ENCODE data around the gene BICRAL.

The BICRAL gene

GRCh38 chr6:42779521-42779920, 2.3 kb upstream of the BICRAL start:
- H3K4me3 ChIP-seq (ENCODE audit: low read length), result no peak overlapping the region
- DNase-seq (ENCODE audit: low read depth), result no peak

GRCh38 chr6:42781546-42781795, 381 bp upstream of the BICRAL start:
- H3K4me3 ChIP-seq (ENCODE audit: low read length), result peak overlapping the region; percentile 78
- peak; percentile 33 for DNase-seq (ENCODE audit: low read depth)
- TF ChIP-seq CTCF (conservative IDR thresholded peaks at IDR 0.05; ENCODE audit: low read length), result no peak

More at GRCh38 chr6:42779521-42779920, 2.3 kb upstream of the BICRAL start:
- no peak for TF ChIP-seq CTCF (conservative IDR thresholded peaks at IDR 0.05; ENCODE audit: low read length)

- no peak for TF ChIP-seq CTCF (conservative IDR thresholded peaks at IDR 0.05; ENCODE audit: low read length)
- DNase-seq (ENCODE audit: low read depth), result peak; percentile 94
- H3K4me3 ChIP-seq (ENCODE audit: low read length), result peak overlapping the region; percentile 78
Measured at GRCh38 chr6:42782689-42783176, 881 bp downstream of the BICRAL start.

GRCh38 chr6:42783177-42783875, 1.5 kb downstream of the BICRAL start:
- peak overlapping the region; percentile 78 for H3K4me3 ChIP-seq (ENCODE audit: low read length)
- TF ChIP-seq CTCF (conservative IDR thresholded peaks at IDR 0.05; ENCODE audit: low read length), result no peak
- DNase-seq (ENCODE audit: low read depth), result peak; percentile 72

- peak overlapping the region; percentile 78 for H3K4me3 ChIP-seq (ENCODE audit: low read length)
- no peak for DNase-seq (ENCODE audit: low read depth)
- TF ChIP-seq CTCF (conservative IDR thresholded peaks at IDR 0.05; ENCODE audit: low read length), result no peak
Measured at GRCh38 chr6:42783876-42784642, 2.2 kb downstream of the BICRAL start.

GRCh38 chr6:42784717-42785498, 3.1 kb downstream of the BICRAL start:
- peak overlapping the region; percentile 78 for H3K4me3 ChIP-seq (ENCODE audit: low read length)
- no peak for DNase-seq (ENCODE audit: low read depth)
- no peak for TF ChIP-seq CTCF (conservative IDR thresholded peaks at IDR 0.05; ENCODE audit: low read length)

Measured in AG10803 (cell line).